HCT116 (cell line): Measurements from ENCODE around the gene CELF4.

Experiments
- CTCF ChIP-seq, 3 experiments: fragments of 200-600 bp in 1 of 3; sonication (generic) in 1 of 3; IDR thresholded peaks in 2 of 3; conservative IDR thresholded peaks in 1 of 3; 2 replicates each; pipeline ENCODE4 v1.5.1; 2012 to 2017; ENCODE audit warnings: low read depth in 2 of 3, low read length in 2 of 3, antibody characterized with exemption in 1 of 3, borderline replicate concordance in 1 of 3, control low read depth in 1 of 3, mild to moderate bottlenecking in 1 of 3, mixed read lengths in 1 of 3, mixed run types in 1 of 3, moderate library complexity in 1 of 3; ENCODE audit not compliant: insufficient read depth in 1 of 3
- EZH2 ChIP-seq: fragments of 200-600 bp; sonication (generic); IDR thresholded peaks from 2 replicates; pipeline ENCODE4 v1.6.1; 2017; ENCODE audit warnings: antibody characterized with exemption, mixed run types
- YY1 ChIP-seq: IDR thresholded peaks from 2 replicates; pipeline ENCODE4 v1.6.1; 2011; ENCODE audit warnings: low read length, low read depth, moderate library complexity, mild to moderate bottlenecking; ENCODE audit not compliant: insufficient replicate concordance; ENCODE audit errors: extremely low read depth

- TF ChIP-seq CTCF (IDR thresholded peaks at IDR 0.05 in 2 of 3, conservative IDR thresholded peaks at IDR 0.05 in 1 of 3; ENCODE audit: borderline replicate concordance in 1 of 3, insufficient read depth in 1 of 3, low read depth in 2 of 3, low read length in 2 of 3) (peak; percentile 49 to 91 (median 89); a peak in 5 of 6 replicates), YY1 (no peak), EZH2 (no peak)
Observed at GRCh38 chr18:37322492-37323035, 243.0 kb downstream of the CELF4 start.
